ENCODE data around the gene IFIT1B.

- no peak for TF ChIP-seq REST (IDR thresholded peaks at IDR 0.05; ENCODE audit: insufficient read depth in 1 of 2, low read depth in 2 of 2, low read length in 2 of 2)
- no peak for TF ChIP-seq POLR2AphosphoS5 (IDR thresholded peaks at IDR 0.05; ENCODE audit: low read depth, low read length)
- no peak for TF ChIP-seq TAF1 (IDR thresholded peaks at IDR 0.05; ENCODE audit: borderline replicate concordance, insufficient read depth, low read length)
- TF ChIP-seq SIN3A (IDR thresholded peaks at IDR 0.05; ENCODE audit: borderline replicate concordance, insufficient read depth, low read length): no peak
Measured at GRCh38 chr10:89357975-89358374, 19.9 kb upstream of the IFIT1B start.

Measured in PFSK-1 (cell line).